HepG2 (cell line): ENCODE results near the gene C19orf47. TPM values are rescaled to one million over a fixed set of nuclear protein-coding genes. Genes with fewer than 3 reads are reported as not detected.
A peak's percentile ranks its signal among the peaks of the same experiment; 100 is the strongest.

Source experiments
- ERF ChIP-seq: IDR thresholded peaks from 2 replicates; pipeline ENCODE4 v1.6.1; 2018; ENCODE audit warnings: missing biosample characterization, missing genetic modification reagents
- GATA4 ChIP-seq: sonication (generic); IDR thresholded peaks from 2 replicates; pipeline ENCODE4 v1.6.1; 2016; ENCODE audit warnings: antibody characterized with exemption, low read depth, borderline replicate concordance
- HNRNPL ChIP-seq: fragments of 200-400 bp; formaldehyde crosslinking; IDR thresholded peaks from 2 replicates; pipeline ENCODE4 v1.6.1; 2017; ENCODE audit warnings: mild to moderate bottlenecking, low read depth, low read length
- MAF1 ChIP-seq: sonication (generic); formaldehyde crosslinking; IDR thresholded peaks from 2 replicates; pipeline ENCODE4 v1.5.0; 2020; ENCODE audit warnings: missing genetic modification reagents, borderline replicate concordance
- NFYC ChIP-seq: IDR thresholded peaks from 2 replicates; pipeline ENCODE4 v1.6.1; 2016; ENCODE audit warnings: missing genetic modification reagents, missing compliant biosample characterization
- RFX3 ChIP-seq: IDR thresholded peaks from 2 replicates; pipeline ENCODE4 v1.6.1; 2016; ENCODE audit warnings: missing biosample characterization, missing genetic modification reagents
- SIX1 ChIP-seq: sonication (generic); formaldehyde crosslinking; IDR thresholded peaks from 2 replicates; pipeline ENCODE4 v1.4.0; 2020; ENCODE audit warnings: missing genetic modification reagents, borderline replicate concordance
- SMARCE1 ChIP-seq: fragments of 450-650 bp; IDR thresholded peaks from 2 replicates; pipeline ENCODE4 v1.6.1; 2017; ENCODE audit warnings: borderline replicate concordance
- SPEN ChIP-seq: sonication (generic); formaldehyde crosslinking; IDR thresholded peaks from 2 replicates; pipeline ENCODE4 v1.5.1; 2020; ENCODE audit warnings: low read depth, mild to moderate bottlenecking, missing genetic modification reagents
- TARDBP ChIP-seq: sonication (generic); formaldehyde crosslinking; IDR thresholded peaks from 2 replicates; pipeline ENCODE4 v1.8.0; 2022; ENCODE audit warnings: mild to moderate bottlenecking, missing genetic modification reagents
- THAP11 ChIP-seq: IDR thresholded peaks from 2 replicates; pipeline ENCODE4 v1.6.1; 2016; ENCODE audit warnings: missing biosample characterization, missing genetic modification reagents
- YEATS2 ChIP-seq: sonication (generic); formaldehyde crosslinking; IDR thresholded peaks from 2 replicates; pipeline ENCODE4 v1.4.0; 2020; ENCODE audit warnings: missing genetic modification reagents, borderline replicate concordance
- ZC3H4 ChIP-seq: sonication (generic); formaldehyde crosslinking; IDR thresholded peaks from 2 replicates; pipeline ENCODE4 v1.4.0; 2020; ENCODE audit warnings: missing genetic modification reagents, borderline replicate concordance
- ZMYM3 ChIP-seq: sonication (generic); formaldehyde crosslinking; IDR thresholded peaks from 2 replicates; pipeline ENCODE4 v1.5.1; 2020; ENCODE audit warnings: mild to moderate bottlenecking, missing genetic modification reagents
- ZNF343 ChIP-seq: sonication (generic); formaldehyde crosslinking; IDR thresholded peaks from 2 replicates; pipeline ENCODE4 v1.4.0; 2020; ENCODE audit warnings: mild to moderate bottlenecking, missing genetic modification reagents
- ZNF546 ChIP-seq: sonication (generic); formaldehyde crosslinking; conservative IDR thresholded peaks from 2 replicates; pipeline ENCODE4 v1.8.1; 2023; ENCODE audit warnings: mild to moderate bottlenecking, missing genetic modification reagents
- ZNF567 ChIP-seq: sonication (generic); formaldehyde crosslinking; IDR thresholded peaks from 2 replicates; pipeline ENCODE4 v1.8.1; 2023; ENCODE audit warnings: mild to moderate bottlenecking, missing genetic modification reagents, borderline replicate concordance
- ZNF572 ChIP-seq: sonication (generic); formaldehyde crosslinking; IDR thresholded peaks from 2 replicates; pipeline ENCODE4 v1.5.1; 2020; ENCODE audit warnings: mild to moderate bottlenecking, missing genetic modification reagents
- polyA plus RNA-seq, 8 experiments: library from polyadenylated mRNA; depleted of rRNA in 3 of 8; stranded (reverse) in 7 of 8; unstranded in 1 of 8; fragments of >200 nt; fragmentation: Illumina TruSeq in 4 of 8; extraction: Trizol in 4 of 8; gene quantifications; 2 replicates each; pipeline versions ENCODE4 v1.2.1 to v1.2.3, GENCODE V29; 2011 to 2016; ENCODE audit warnings: low read depth in 4 of 8, missing spikeins in 1 of 8, mixed read lengths in 1 of 8; ENCODE audit not compliant: insufficient read depth in 1 of 8
- total RNA-seq, 5 experiments: library from RNA; depleted of rRNA; stranded (reverse); fragments of >200 nt; fragmentation: Illumina TruSeq; extraction: Trizol; gene quantifications; 2 replicates each; pipeline ENCODE4 v1.2.3, GENCODE V29; 2016; ENCODE audit warnings: low read depth in 1 of 5
- TF ChIP-seq, protein P1 (sequence below): IDR thresholded peaks from 2 replicates; pipeline ENCODE4 v1.6.1; 2016; ENCODE audit warnings: mild to moderate bottlenecking
- TF ChIP-seq, protein P2 (sequence below): sonication (generic); formaldehyde crosslinking; IDR thresholded peaks from 2 replicates; pipeline ENCODE4 v1.9.0; 2021; ENCODE audit warnings: missing genetic modification reagents, mild to moderate bottlenecking, borderline replicate concordance
- TF ChIP-seq, protein P3 (sequence below): sonication (generic); formaldehyde crosslinking; IDR thresholded peaks from 2 replicates; pipeline ENCODE4 v1.5.1; 2020; ENCODE audit warnings: missing genetic modification reagents, mild to moderate bottlenecking, borderline replicate concordance
- TF ChIP-seq, protein P4 (sequence below): sonication (generic); formaldehyde crosslinking; IDR thresholded peaks from 2 replicates; pipeline ENCODE4 v1.5.0; 2020; ENCODE audit warnings: missing genetic modification reagents
- TF ChIP-seq, protein P5 (sequence below): sonication (generic); formaldehyde crosslinking; IDR thresholded peaks from 2 replicates; pipeline ENCODE4 v1.8.0; 2022; ENCODE audit warnings: mild to moderate bottlenecking, missing genetic modification reagents, moderate library complexity

Gene C19orf47
- total and polyA plus RNA-seq, 2 of the 13 experiments (the other 11 are each of a cell fraction or from before 2014, with no cell fraction given): 8.1 to 10.6 TPM

DNA sequence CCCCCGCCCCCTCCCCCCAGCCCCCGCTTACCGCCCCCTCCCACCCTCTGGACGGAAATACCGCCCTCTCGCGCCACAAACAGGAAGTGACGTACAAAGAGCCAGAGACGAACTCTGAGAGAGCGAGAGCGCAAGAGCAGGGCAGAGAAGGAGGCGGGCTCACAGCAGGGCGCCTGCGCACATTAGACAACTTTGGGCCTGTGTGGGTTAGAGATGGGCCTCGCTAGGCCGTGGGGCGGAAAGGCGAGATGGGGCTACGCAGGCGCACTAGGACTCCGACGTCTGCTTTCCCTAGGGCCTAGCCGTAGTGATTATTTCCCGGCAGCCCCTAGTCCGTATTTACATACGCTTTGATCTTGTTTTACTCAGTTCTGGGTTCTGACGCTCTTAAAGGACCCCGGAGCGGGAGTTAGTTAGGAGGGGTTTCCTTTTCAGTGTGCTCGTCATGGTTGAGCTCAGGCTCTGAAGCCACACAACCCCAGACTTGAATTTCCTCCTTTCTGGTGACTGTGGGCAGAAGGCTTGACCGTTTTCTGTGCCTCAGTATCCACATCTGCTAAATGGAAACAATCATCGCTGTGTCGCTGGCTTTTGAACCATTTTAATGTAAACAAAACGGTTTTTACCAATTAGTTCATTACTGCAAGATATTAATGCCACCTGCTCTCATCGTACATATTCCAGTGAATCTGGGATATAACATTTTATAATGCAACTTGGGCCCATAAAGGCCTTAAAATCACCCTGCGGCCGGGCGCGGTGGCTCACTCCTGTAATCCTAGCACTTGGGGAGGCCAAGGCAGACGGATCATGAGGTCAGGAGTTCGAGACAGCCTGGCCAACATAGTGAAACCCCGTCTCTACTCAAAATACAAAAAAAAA is 62.6 kb downstream of the C19orf47 start (continued):
- TF ChIP-seq, protein P1, sequence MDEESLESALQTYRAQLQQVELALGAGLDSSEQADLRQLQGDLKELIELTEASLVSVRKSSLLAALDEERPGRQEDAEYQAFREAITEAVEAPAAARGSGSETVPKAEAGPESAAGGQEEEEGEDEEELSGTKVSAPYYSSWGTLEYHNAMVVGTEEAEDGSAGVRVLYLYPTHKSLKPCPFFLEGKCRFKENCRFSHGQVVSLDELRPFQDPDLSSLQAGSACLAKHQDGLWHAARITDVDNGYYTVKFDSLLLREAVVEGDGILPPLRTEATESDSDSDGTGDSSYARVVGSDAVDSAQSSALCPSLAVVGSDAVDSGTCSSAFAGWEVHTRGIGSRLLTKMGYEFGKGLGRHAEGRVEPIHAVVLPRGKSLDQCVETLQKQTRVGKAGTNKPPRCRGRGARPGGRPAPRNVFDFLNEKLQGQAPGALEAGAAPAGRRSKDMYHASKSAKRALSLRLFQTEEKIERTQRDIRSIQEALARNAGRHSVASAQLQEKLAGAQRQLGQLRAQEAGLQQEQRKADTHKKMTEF (CRISPR knock-in tag): peak; percentile 10
- peak; percentile 94 for TF ChIP-seq YEATS2 (CRISPR knock-in tag)
- no peak for TF ChIP-seq RFX3 (CRISPR knock-in tag)
- TF ChIP-seq ZNF343: no peak
- no peak for TF ChIP-seq HNRNPL
- no peak for TF ChIP-seq GATA4
- no peak for TF ChIP-seq ZC3H4 (CRISPR knock-in tag)
- peak; percentile 90 for TF ChIP-seq THAP11 (CRISPR knock-in tag)
- TF ChIP-seq, protein P2, sequence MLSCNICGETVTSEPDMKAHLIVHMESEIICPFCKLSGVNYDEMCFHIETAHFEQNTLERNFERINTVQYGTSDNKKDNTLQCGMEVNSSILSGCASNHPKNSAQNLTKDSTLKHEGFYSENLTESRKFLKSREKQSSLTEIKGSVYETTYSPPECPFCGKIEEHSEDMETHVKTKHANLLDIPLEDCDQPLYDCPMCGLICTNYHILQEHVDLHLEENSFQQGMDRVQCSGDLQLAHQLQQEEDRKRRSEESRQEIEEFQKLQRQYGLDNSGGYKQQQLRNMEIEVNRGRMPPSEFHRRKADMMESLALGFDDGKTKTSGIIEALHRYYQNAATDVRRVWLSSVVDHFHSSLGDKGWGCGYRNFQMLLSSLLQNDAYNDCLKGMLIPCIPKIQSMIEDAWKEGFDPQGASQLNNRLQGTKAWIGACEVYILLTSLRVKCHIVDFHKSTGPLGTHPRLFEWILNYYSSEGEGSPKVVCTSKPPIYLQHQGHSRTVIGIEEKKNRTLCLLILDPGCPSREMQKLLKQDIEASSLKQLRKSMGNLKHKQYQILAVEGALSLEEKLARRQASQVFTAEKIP (CRISPR knock-in tag): no peak
- TF ChIP-seq SPEN (CRISPR knock-in tag): peak; percentile 93
- TF ChIP-seq ERF (CRISPR knock-in tag): no peak
- no peak for TF ChIP-seq ZNF546 (CRISPR knock-in tag)
- TF ChIP-seq ZNF572 (CRISPR knock-in tag): no peak
- TF ChIP-seq MAF1: no peak
- no peak for TF ChIP-seq SMARCE1
- TF ChIP-seq TARDBP (CRISPR knock-in tag): 0 out of 2 replicates have a peak, but pooled peaks have one; percentile 34
- peak; percentile 41; the same call in 1 of the 2 replicates for TF ChIP-seq ZNF567 (CRISPR knock-in tag)
- TF ChIP-seq, protein P3, sequence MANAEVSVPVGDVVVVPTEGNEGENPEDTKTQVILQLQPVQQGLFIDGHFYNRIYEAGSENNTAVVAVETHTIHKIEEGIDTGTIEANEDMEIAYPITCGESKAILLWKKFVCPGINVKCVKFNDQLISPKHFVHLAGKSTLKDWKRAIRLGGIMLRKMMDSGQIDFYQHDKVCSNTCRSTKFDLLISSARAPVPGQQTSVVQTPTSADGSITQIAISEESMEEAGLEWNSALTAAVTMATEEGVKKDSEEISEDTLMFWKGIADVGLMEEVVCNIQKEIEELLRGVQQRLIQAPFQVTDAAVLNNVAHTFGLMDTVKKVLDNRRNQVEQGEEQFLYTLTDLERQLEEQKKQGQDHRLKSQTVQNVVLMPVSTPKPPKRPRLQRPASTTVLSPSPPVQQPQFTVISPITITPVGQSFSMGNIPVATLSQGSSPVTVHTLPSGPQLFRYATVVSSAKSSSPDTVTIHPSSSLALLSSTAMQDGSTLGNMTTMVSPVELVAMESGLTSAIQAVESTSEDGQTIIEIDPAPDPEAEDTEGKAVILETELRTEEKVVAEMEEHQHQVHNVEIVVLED (CRISPR knock-in tag): peak; percentile 45; the same call in 1 of the 2 replicates
- peak; percentile 19; the same call in 1 of the 2 replicates for TF ChIP-seq SIX1 (CRISPR knock-in tag)
- TF ChIP-seq, protein P4, sequence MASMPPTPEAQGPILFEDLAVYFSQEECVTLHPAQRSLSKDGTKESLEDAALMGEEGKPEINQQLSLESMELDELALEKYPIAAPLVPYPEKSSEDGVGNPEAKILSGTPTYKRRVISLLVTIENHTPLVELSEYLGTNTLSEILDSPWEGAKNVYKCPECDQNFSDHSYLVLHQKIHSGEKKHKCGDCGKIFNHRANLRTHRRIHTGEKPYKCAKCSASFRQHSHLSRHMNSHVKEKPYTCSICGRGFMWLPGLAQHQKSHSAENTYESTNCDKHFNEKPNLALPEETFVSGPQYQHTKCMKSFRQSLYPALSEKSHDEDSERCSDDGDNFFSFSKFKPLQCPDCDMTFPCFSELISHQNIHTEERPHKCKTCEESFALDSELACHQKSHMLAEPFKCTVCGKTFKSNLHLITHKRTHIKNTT (CRISPR knock-in tag): 0 out of 2 replicates have a peak, but pooled peaks have one; percentile 45
- peak; percentile 99 for TF ChIP-seq ZMYM3 (CRISPR knock-in tag)
- TF ChIP-seq NFYC (CRISPR knock-in tag): peak; percentile 49; the same call in 1 of the 2 replicates
- TF ChIP-seq, protein P5, sequence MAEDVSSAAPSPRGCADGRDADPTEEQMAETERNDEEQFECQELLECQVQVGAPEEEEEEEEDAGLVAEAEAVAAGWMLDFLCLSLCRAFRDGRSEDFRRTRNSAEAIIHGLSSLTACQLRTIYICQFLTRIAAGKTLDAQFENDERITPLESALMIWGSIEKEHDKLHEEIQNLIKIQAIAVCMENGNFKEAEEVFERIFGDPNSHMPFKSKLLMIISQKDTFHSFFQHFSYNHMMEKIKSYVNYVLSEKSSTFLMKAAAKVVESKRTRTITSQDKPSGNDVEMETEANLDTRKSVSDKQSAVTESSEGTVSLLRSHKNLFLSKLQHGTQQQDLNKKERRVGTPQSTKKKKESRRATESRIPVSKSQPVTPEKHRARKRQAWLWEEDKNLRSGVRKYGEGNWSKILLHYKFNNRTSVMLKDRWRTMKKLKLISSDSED: no peak
